Activated CD8-positive, alpha-beta memory T cell treated with anti-CD3 and anti-CD28 coated beads for 36 hours (primary cell): ENCODE measurements around the gene TNS2. TPM values are rescaled to one million over a fixed set of nuclear protein-coding genes. Genes with fewer than 3 reads are reported as not detected.

Experiments
- CTCF ChIA-PET: fragments of 350-600 bp; sonication (Branson Sonifier 250); formaldehyde crosslinking; loops from one replicate; lab custom pipeline; 2021; ENCODE audit warnings: antibody characterized with exemption; lab: Charles Lee
- POLR2A ChIA-PET: fragments of 350-600 bp; sonication (Branson Sonifier 250); formaldehyde crosslinking; loops from one replicate; lab custom pipeline; 2021; ENCODE audit warnings: antibody characterized with exemption; lab: Charles Lee
- total RNA-seq, 2 experiments: library from RNA; stranded (reverse); gene quantifications; one replicate each; pipeline ENCODE4 v1.2.3, GENCODE V29; 2021

Gene TNS2
- total RNA-seq, 2 experiments from 2014 or later, result 2.1 to 2.3 TPM

- ChIA-PET POLR2A (no interaction called here), CTCF (interaction anchor here (0.9 to 7.5 kb wide), 2 partner anchors 13 to 14 kb away, joined by 3 to 56 read pairs; no protein-coding TSS in a partner anchor)
These were observed 2.1 kb downstream of the TNS2 start for GRCh38 chr12:53051881-53052412.

- CTCF ChIA-PET, result interaction anchor here (0.7 to 7.5 kb wide), 6 partner anchors 14 to 50 kb away, joined by 3 to 56 read pairs (median 11); partner anchors contain the start of genes EIF4B, SOAT2 and SPRYD3
- POLR2A ChIA-PET, result no interaction called here
These were observed 2.8 kb downstream of the TNS2 start for GRCh38 chr12:53052419-53053217.

- CTCF ChIA-PET, result interaction anchor here (0.7 to 7.5 kb wide), 10 partner anchors 9 to 303 kb away, joined by 3 to 56 read pairs (median 6); partner anchors contain the start of genes EIF4B, SOAT2 and SPRYD3
- POLR2A ChIA-PET, result interaction anchor here (0.6 to 2.1 kb wide), 4 partner anchors 25 to 128 kb away, joined by 3 to 8 read pairs (median 6); partner anchors contain the start of genes CSAD and SPRYD3
These were observed 3.6 kb downstream of the TNS2 start for GRCh38 chr12:53053218-53054111.

- ChIA-PET CTCF (interaction anchor here (0.5 to 7.5 kb wide), 12 partner anchors 10 to 416 kb away, joined by 3 to 56 read pairs (median 5); partner anchors contain the start of genes EIF4B, SOAT2 and SPRYD3), POLR2A (interaction anchor here (0.6 to 2.1 kb wide), 4 partner anchors 24 to 127 kb away, joined by 3 to 8 read pairs (median 6); partner anchors contain the start of genes CSAD and SPRYD3)
These were observed 4.4 kb downstream of the TNS2 start for GRCh38 chr12:53054112-53054878.

DNA sequence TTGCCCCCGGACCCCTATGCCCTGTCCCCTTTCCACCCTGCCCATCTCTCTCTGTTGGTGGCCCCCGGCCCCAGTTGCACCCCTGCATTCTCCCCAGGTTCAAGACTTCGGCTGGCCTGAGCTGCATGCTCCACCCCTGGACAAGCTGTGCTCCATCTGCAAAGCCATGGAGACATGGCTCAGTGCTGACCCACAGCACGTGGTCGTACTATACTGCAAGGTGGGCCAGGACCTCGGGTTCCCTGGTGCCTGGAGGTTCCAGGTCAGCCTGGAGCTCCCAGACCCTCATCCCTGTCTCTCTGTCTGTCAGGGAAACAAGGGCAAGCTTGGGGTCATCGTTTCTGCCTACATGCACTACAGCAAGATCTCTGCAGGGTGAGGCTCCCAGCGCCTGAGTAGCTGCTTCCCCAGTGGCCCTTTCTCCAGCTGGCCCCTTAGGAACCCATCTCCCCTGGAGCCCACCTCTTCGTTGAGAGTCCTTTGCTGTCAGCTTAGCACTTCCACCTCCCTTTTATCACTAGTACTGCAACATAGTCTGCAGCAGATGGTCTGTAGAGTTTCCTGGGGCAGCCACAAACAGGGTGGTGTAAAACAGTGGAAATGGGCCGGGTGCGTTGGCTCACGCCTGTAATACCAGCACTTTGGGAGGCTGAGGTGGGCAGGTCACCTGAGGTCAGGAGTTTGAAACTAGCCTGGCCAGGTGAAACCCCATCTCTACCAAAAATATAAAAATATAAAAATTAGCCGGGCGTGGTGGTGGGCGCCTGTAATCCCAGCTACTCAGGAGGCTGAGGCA lies 5.8 kb downstream of the TNS2 start:
- ChIA-PET CTCF (interaction anchor here (0.9 to 7.5 kb wide), 3 partner anchors 9 to 44 kb away, joined by 3 to 56 read pairs (median 10); no protein-coding TSS in a partner anchor), POLR2A (interaction anchor here (0.6 to 1.6 kb wide), 2 partner anchors 16 to 198 kb away, joined by 4 to 5 read pairs; no protein-coding TSS in a partner anchor)

DNA sequence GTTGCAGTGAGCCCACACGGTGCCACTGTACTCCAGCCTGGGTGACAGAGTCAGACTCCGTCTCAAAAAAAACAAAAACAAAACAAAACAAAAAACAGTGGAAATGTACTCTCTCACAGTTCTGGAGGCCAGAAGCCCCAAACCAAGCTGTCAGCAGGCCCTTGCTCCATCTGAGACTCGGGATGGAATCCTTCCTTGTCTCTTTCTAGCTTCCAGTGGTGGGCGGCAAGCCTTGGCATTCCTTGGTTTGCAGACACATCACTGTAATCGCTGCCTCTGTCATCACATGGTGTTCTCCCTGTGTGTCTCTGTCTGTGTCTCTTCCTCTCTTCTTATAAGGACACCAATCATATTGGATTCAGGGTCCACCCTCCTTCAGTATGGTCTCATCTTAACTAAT lies 6.4 kb downstream of the TNS2 start:
- POLR2A ChIA-PET, result interaction anchor here (1.6 kb wide), 1 partner anchor 15 kb away, joined by 4 read pairs; no protein-coding TSS in a partner anchor
- CTCF ChIA-PET, result interaction anchor here (2.8 to 7.5 kb wide), 2 partner anchors 9 to 10 kb away, joined by 10 to 56 read pairs; no protein-coding TSS in a partner anchor

DNA sequence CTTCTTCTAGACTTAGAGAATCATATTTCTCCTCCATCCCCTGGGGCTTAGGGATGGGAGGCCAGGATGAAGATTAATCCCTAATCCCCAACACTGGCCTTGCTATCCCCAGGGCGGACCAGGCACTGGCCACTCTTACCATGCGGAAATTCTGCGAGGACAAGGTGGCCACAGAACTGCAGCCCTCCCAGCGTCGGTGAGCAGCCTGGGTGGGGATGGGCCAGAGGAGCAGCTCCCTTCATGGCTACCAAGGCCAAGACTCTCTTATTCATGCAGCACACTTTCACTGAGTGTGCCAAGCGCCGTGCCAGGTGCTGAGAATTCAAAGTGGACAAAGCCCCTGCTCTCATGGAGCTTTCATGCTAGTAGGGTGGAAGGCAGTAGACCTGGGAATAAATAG lies 7.0 kb downstream of the TNS2 start:
- CTCF ChIA-PET, result interaction anchor here (2.8 to 7.5 kb wide), 2 partner anchors 9 to 10 kb away, joined by 10 to 56 read pairs; no protein-coding TSS in a partner anchor
- POLR2A ChIA-PET, result no interaction called here

- CTCF ChIA-PET, result interaction anchor here (0.6 to 2.8 kb wide), 4 partner anchors 9 to 379 kb away, joined by 3 to 10 read pairs (median 4); no protein-coding TSS in a partner anchor
- POLR2A ChIA-PET, result interaction anchor here (0.5 kb wide), 1 partner anchor 14 kb away, joined by 4 read pairs; no protein-coding TSS in a partner anchor
These were observed 8.1 kb downstream of the TNS2 start for GRCh38 chr12:53057816-53058500.

- POLR2A ChIA-PET, result interaction anchor here (0.5 kb wide), 1 partner anchor 25 kb away, joined by 4 read pairs; no protein-coding TSS in a partner anchor
- CTCF ChIA-PET, result interaction anchor here (0.6 to 1.4 kb wide), 2 partner anchors 40 to 378 kb away, joined by 3 to 4 read pairs; no protein-coding TSS in a partner anchor
These were observed 9.0 kb downstream of the TNS2 start for GRCh38 chr12:53058674-53059433.

DNA sequence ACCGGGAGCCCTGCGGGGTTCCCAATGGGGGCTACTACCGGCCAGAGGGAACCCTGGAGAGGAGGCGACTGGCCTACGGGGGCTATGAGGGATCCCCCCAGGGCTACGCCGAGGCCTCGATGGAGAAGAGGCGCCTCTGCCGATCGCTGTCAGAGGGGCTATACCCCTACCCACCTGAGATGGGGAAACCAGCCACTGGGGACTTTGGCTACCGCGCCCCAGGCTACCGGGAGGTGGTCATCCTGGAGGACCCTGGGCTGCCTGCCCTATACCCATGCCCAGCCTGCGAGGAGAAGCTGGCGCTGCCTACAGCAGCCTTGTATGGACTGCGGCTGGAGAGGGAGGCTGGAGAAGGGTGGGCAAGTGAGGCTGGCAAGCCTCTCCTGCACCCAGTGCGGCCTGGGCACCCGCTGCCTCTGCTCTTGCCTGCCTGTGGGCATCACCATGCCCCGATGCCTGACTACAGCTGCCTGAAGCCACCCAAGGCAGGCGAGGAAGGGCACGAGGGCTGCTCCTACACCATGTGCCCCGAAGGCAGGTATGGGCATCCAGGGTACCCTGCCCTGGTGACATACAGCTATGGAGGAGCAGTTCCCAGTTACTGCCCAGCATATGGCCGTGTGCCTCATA lies 9.7 kb downstream of the TNS2 start:
- ChIA-PET CTCF (interaction anchor here (0.9 to 2.9 kb wide), 3 partner anchors 12 to 40 kb away, joined by 3 to 14 read pairs (median 4); no protein-coding TSS in a partner anchor), POLR2A (interaction anchor here (0.5 kb wide), 1 partner anchor 24 kb away, joined by 4 read pairs; no protein-coding TSS in a partner anchor)

- ChIA-PET POLR2A (no interaction called here), CTCF (interaction anchor here (0.9 to 2.9 kb wide), 2 partner anchors 12 to 13 kb away, joined by 4 to 14 read pairs; no protein-coding TSS in a partner anchor)
These were observed 10.3 kb downstream of the TNS2 start for GRCh38 chr12:53060064-53060720.

GRCh38 chr12:53060721-53061276 lies 10.9 kb downstream of the TNS2 start:
- ChIA-PET CTCF (interaction anchor here (0.9 to 11.7 kb wide), 3 partner anchors 11 to 40 kb away, joined by 4 to 179 read pairs (median 14); partner anchors contain the start of genes IGFBP6 and SOAT2), POLR2A (no interaction called here)

DNA sequence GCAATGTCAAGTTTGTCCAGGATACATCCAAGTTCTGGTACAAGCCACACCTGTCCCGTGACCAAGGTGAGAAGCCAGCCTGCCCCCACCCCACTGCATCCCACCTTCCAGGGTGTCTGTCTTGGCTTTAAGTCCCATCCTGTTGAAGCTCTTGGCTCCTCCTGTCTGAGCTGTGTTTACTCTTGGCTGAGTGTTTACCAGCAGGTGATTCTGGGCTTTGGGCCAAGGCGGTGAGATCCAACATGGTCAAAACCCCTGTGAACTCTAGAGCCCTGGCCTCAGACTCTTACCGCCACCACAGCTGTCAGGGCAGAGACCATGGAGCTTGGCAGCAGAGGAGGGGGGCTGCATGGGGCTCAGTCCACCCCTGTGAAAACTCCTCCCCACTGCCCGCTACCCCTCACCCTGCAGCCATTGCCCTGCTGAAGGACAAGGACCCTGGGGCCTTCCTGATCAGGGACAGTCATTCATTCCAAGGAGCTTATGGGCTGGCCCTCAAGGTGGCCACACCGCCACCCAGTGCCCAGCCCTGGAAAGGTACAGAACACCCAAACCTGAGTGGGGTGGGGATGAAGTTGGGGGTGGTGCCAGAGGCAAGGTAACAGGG lies 11.6 kb downstream of the TNS2 start:
- CTCF ChIA-PET, result interaction anchor here (2.9 to 11.7 kb wide), 2 partner anchors 14 to 39 kb away, joined by 14 to 179 read pairs; partner anchors contain the start of genes IGFBP6 and SOAT2
- POLR2A ChIA-PET, result interaction anchor here (0.9 kb wide), 1 partner anchor 18 kb away, joined by 3 read pairs; the partner anchor contains the start of gene SPRYD3
